Esophagus squamous epithelium (tissue), 5 donors: ENCODE measurements around the gene TNPO1. TPM values are rescaled to one million over a fixed set of nuclear protein-coding genes. Genes with fewer than 3 reads are reported as not detected.

Source experiments
- DNase-seq: peaks from one replicate; lab custom pipeline; 2025; lab: John Stamatoyannopoulos, UW
- H3K27ac ChIP-seq, 4 donors: fragments of 200-600 bp; sonication (generic); one replicate each; pipeline ENCODE4 v1.5.1; 2016 to 2019; ENCODE audit warnings: mild to moderate bottlenecking in 1 of 4
- H3K27me3 ChIP-seq, 4 donors: fragments of 200-600 bp; sonication (generic); 1 replicate in 3 of 4; 2 replicates in 1 of 4; pipeline versions ENCODE4 v1.5.1 to v1.6.0; 2017 to 2021; ENCODE audit warnings: antibody characterized with exemption in 1 of 4
- H3K36me3 ChIP-seq, 3 donors: fragments of 200-600 bp; sonication (generic); one replicate each; pipeline ENCODE4 v1.5.1; 2016 to 2019
- H3K4me1 ChIP-seq, 3 donors: fragments of 200-600 bp; sonication (generic); one replicate each; pipeline ENCODE4 v1.5.1; 2017 to 2019
- H3K4me3 ChIP-seq, 4 donors: fragments of 200-600 bp; sonication (generic); 1 replicate in 3 of 4; 2 replicates in 1 of 4; pipeline ENCODE4 v1.5.1; 2016 to 2019; ENCODE audit warnings: mild to moderate bottlenecking in 2 of 4, moderate library complexity in 1 of 4
- H3K9me3 ChIP-seq, 3 donors: fragments of 200-600 bp; sonication (generic); one replicate each; pipeline ENCODE4 v1.5.1; 2016 to 2019
- POLR2A ChIP-seq, 4 donors: fragments of 450-650 bp; IDR thresholded peaks; one replicate each; pipeline ENCODE4 v1.6.1; 2017; ENCODE audit warnings: antibody characterized with exemption in 4 of 4, mild to moderate bottlenecking in 4 of 4, moderate library complexity in 3 of 4
- WGBS, 2 donors: methylation state at CpG; one replicate each; pipeline ENCODE4 v1.1.5; 2018; 5-methylcytosine and 5-hydroxymethylcytosine counted together
- intact Hi-C: fragments of 100-400 bp; cut with DNase I; formaldehyde crosslinking; loops from one replicate; pipeline ENCODE4 v1.15.0; 2022
- small RNA-seq, 4 donors: library from RNA; depleted of rRNA; stranded (forward); fragments of <200 nt; gene quantifications; one replicate each; pipeline ENCODE3, GENCODE V24; 2016
- total RNA-seq, 4 donors: library from RNA; depleted of rRNA; stranded (reverse); fragments of >200 nt; gene quantifications; one replicate each; pipeline ENCODE4 v1.1.0, GENCODE V29; 2016
- TF ChIP-seq, protein P1 (sequence below), 6 experiments: fragments of 450-650 bp in 4 of 6; fragments of 200-600 bp in 2 of 6; sonication (generic) in 2 of 6; IDR thresholded peaks; one replicate each; pipeline ENCODE4 v1.5.1; 2016 to 2019; ENCODE audit warnings: antibody characterized with exemption in 6 of 6, mild to moderate bottlenecking in 4 of 6, moderate library complexity in 4 of 6
- donor health status: DM: yes; HTN: yes; CAD: no.

TNPO1 gene
- total RNA-seq, 4 donors from 2014 or later, result 49.1 to 90.6 (median 78.0) TPM

- peak; percentile 84 for DNase-seq
- intact Hi-C loops, result no loop called here
- Histone ChIP-seq H3K36me3 (no peaks in the 10 kb centered on the region), H3K4me3 (peak within 1 kb of the TSS; percentile 64 to 88 (median 86)), H3K9me3 (no peaks in the 10 kb centered on the region), H3K27me3 (no peaks in the 10 kb centered on the region), H3K4me1 (peaks cover 3 to 72% (median 29%) of the 10 kb centered on the region in 3 donors), H3K27ac (peak within 1 kb of the TSS; percentile 95 to 99 (median 98))
- peak in 2 of 4 donors; percentile 71 to 82 for TF ChIP-seq POLR2A (IDR thresholded peaks at IDR 0.05)
- TF ChIP-seq, protein P1, sequence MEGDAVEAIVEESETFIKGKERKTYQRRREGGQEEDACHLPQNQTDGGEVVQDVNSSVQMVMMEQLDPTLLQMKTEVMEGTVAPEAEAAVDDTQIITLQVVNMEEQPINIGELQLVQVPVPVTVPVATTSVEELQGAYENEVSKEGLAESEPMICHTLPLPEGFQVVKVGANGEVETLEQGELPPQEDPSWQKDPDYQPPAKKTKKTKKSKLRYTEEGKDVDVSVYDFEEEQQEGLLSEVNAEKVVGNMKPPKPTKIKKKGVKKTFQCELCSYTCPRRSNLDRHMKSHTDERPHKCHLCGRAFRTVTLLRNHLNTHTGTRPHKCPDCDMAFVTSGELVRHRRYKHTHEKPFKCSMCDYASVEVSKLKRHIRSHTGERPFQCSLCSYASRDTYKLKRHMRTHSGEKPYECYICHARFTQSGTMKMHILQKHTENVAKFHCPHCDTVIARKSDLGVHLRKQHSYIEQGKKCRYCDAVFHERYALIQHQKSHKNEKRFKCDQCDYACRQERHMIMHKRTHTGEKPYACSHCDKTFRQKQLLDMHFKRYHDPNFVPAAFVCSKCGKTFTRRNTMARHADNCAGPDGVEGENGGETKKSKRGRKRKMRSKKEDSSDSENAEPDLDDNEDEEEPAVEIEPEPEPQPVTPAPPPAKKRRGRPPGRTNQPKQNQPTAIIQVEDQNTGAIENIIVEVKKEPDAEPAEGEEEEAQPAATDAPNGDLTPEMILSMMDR (IDR thresholded peaks at IDR 0.05), result peak; percentile 88 to 99 (median 95)
- WGBS, 2 donors, result 0% methylated on average over 8 of the region's 64 CpGs; no CpG with 5 or more reads in 1 of the 2 donors
Measured at GRCh38 chr5:72955768-72956323, 139.4 kb downstream of the TNPO1 start, which contains the start of gene FCHO2. Gene FCHO2 (plus strand): TSS chr5:72956041. CDS start chr5:72956097, 56 bp downstream.

DNA sequence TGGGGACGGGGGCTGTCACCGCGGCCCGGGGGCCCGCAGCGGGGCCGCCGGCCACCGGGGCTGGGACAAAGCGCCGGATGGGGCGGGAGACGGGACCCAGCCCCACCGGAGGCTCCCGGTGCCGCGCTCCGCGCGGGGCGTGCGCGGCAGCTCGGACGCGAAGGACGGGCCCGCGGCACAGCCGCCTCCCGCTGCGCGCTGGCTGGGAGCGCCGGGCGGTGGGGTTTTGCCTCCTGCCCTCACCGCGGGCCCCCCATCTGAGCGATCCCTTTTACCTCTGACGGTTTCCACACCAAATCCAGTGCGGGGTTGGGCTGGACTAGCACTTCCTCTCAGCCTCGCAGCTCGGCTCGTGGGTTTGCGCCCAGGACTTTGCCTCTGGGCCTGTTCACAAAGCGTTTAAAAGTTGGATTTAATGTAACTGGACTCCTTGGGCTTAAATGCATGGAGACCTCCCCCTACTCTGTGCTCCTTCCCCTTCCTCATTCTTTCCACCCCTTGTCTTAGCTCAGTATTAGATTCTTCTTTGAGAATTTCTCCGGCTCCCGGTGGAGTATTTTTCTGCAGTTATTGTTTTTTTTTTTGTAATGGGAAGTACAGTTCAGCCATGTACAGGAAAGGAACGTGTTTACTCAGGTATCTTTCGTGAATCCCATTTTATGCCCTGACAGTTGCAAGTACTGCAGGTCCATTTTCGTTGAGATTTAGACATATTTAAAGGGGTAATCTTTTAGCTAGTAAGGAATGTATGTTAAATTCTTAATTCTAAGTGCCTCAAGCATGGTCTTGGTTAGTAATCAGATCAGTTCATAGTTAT, 140.1 kb downstream of the TNPO1 start:
- intact Hi-C loops, result no loop called here
- Histone ChIP-seq H3K9me3 (no peaks in the 10 kb centered on the region), H3K4me3 (peak overlapping the region; percentile 64 to 88 (median 86)), H3K27me3 (no peaks in the 10 kb centered on the region), H3K4me1 (peaks cover 0 to 65% (median 24%) of the 10 kb centered on the region in 3 donors), H3K36me3 (peaks cover 0 to 3% (median 0%) of the 10 kb centered on the region in 3 donors), H3K27ac (peak overlapping the region; percentile 95 to 99 (median 98))
- WGBS, 2 donors, result 1 to 4% methylated on average over 12 to 17 of the region's 51 CpGs
- no peak for DNase-seq
- TF ChIP-seq, protein P1 (IDR thresholded peaks at IDR 0.05), result no peak
- TF ChIP-seq POLR2A (IDR thresholded peaks at IDR 0.05), result peak in 1 of 4 donors; percentile 6

DNA sequence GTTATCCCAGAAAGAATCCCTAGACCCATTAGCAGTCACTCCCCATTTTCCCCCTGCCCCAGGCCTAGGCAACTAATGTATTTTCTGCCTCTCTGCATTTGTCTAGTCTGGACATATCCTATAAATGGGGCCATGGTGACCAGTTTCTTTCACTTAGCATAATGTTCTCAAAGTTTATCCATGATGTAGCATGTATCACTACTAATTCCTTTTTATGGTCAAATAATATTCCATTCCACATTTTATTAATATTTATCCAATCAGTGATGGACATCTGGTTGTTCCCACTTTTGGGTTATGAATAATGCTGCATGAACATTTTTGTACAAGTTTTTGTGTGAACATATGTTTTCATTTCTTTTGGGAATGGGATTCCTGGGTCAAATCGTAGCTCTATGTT, 140.9 kb downstream of the TNPO1 start:
- 65 to 72% methylated on average over 1 of the region's 1 CpG for WGBS, 2 donors
- H3K9me3 ChIP-seq, result no peaks in the 10 kb centered on the region
- intact Hi-C loops, result no loop called here
- DNase-seq, result no peak
- peak overlapping the region; percentile 95 to 99 (median 98) for H3K27ac ChIP-seq
- peaks cover 0 to 6% (median 0%) of the 10 kb centered on the region in 3 donors for H3K36me3 ChIP-seq
- H3K27me3 ChIP-seq, result no peaks in the 10 kb centered on the region
- TF ChIP-seq POLR2A (IDR thresholded peaks at IDR 0.05), result no peak
- TF ChIP-seq, protein P1 (IDR thresholded peaks at IDR 0.05), result no peak
- H3K4me1 ChIP-seq, result peaks cover 0 to 57% (median 20%) of the 10 kb centered on the region in 3 donors
- H3K4me3 ChIP-seq, result peak overlapping the region; percentile 64 to 88 (median 86)

DNA sequence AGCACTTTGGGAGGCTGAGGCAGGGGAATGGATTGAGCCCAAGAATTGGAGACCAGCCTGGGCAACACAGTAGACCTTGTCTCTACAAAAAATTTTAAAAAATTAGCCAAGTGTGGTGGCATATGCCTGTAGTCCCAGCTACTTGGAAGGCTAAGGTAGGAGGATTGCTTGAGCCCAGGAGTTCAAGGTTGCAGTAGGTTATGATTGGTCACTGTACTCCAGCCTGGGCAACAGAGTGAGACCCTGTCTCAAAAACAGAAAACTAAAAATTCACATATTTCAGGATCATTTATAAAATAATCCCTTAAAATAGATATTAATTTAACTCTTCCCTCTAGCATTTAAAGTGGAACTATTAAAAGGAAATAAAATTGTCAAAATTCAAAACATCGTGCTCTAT, 142.8 kb downstream of the TNPO1 start:
- Histone ChIP-seq H3K4me3 (peak overlapping the region in 2 of 4 donors; percentile 16 to 85), H3K36me3 (peaks cover 0 to 10% (median 0%) of the 10 kb centered on the region in 3 donors), H3K4me1 (peaks cover 0 to 43% (median 18%) of the 10 kb centered on the region in 3 donors), H3K9me3 (no peaks in the 10 kb centered on the region), H3K27ac (no peak overlapping the region), H3K27me3 (no peaks in the 10 kb centered on the region)
- no peak for TF ChIP-seq POLR2A (IDR thresholded peaks at IDR 0.05)
- TF ChIP-seq, protein P1 (IDR thresholded peaks at IDR 0.05), result no peak
- WGBS, 2 donors, result 83 to 95% methylated on average over 1 of the region's 1 CpG
- DNase-seq, result no peak
- intact Hi-C loops, result no loop called here

Small RNA genes lying within 50 kb of the gene (small RNA-seq; reads per million reads assigned to genes)
- gene MIR4804, result 0 reads per million in 4 donors
- 0 reads per million in 4 donors for gene RF00019

Other genes starting within 250 kb of the TNPO1 start
- gene FCHO2, start 139.4 kb downstream of the TNPO1 start, total RNA-seq, result 10 to 100 TPM; 30.2 to 41.8 (median 36.6) TPM